ENCODE data around the gene MYH9.

The MYH9 gene

GRCh38 chr22:36306227-36306626 lies 81.5 kb downstream of the MYH9 start:
- no peaks in the 10 kb centered on the region for H3K27me3 ChIP-seq (ENCODE audit: insufficient read depth, low read length)
- H3K9ac ChIP-seq (ENCODE audit: low read depth, low read length), result no peak overlapping the region
- H3K9me3 ChIP-seq (ENCODE audit: insufficient read depth, low read depth, low read length), result no peaks in the 10 kb centered on the region
- H3K4me3 ChIP-seq (ENCODE audit: low read length), result no peak overlapping the region
- H3K27ac ChIP-seq (ENCODE audit: low read length), result no peak overlapping the region
- no peaks in the 10 kb centered on the region for H3K4me1 ChIP-seq (ENCODE audit: insufficient read depth, low read length)
- peaks cover 95% of the 10 kb centered on the region for H3K36me3 ChIP-seq (ENCODE audit: insufficient read depth, low read depth, low read length)

- Histone ChIP-seq H3K4me3 (ENCODE audit: low read length) (no peak overlapping the region), H3K27me3 (ENCODE audit: insufficient read depth, low read length) (no peaks in the 10 kb centered on the region), H3K9ac (ENCODE audit: low read depth, low read length) (no peak overlapping the region), H3K36me3 (ENCODE audit: insufficient read depth, low read depth, low read length) (peaks cover 95% of the 10 kb centered on the region), H3K9me3 (ENCODE audit: insufficient read depth, low read depth, low read length) (no peaks in the 10 kb centered on the region), H3K4me1 (ENCODE audit: insufficient read depth, low read length) (no peaks in the 10 kb centered on the region), H3K27ac (ENCODE audit: low read length) (no peak overlapping the region)
Observed at GRCh38 chr22:36305813-36306212, 82.0 kb downstream of the MYH9 start.

DNA sequence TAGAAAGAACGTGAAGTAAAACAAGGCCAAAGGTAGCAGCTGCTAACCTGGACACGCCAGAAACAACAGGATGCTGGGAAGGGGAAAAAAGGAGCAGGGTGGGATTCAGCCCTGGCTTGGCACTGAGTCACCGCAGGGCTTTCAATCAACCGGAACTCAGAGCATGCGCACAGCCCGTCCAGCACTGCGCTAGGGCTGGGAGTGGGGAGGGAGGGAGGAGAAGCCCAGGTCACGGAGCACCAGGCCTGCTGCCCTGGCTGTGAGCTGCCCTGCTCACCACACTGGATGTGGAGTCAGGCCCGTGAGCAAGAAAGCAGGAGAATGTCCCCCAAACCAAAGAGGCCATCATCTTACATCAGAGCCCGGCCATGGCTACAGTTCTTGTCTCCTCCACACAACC lies 83.3 kb downstream of the MYH9 start:
- H3K27ac ChIP-seq (ENCODE audit: low read length), result no peak overlapping the region
- H3K4me3 ChIP-seq (ENCODE audit: low read length), result no peak overlapping the region
- no peaks in the 10 kb centered on the region for H3K9me3 ChIP-seq (ENCODE audit: insufficient read depth, low read depth, low read length)
- H3K4me1 ChIP-seq (ENCODE audit: insufficient read depth, low read length), result no peaks in the 10 kb centered on the region
- H3K9ac ChIP-seq (ENCODE audit: low read depth, low read length), result no peak overlapping the region
- H3K36me3 ChIP-seq (ENCODE audit: insufficient read depth, low read depth, low read length), result peaks cover 98% of the 10 kb centered on the region
- H3K27me3 ChIP-seq (ENCODE audit: insufficient read depth, low read length), result no peaks in the 10 kb centered on the region

DNA sequence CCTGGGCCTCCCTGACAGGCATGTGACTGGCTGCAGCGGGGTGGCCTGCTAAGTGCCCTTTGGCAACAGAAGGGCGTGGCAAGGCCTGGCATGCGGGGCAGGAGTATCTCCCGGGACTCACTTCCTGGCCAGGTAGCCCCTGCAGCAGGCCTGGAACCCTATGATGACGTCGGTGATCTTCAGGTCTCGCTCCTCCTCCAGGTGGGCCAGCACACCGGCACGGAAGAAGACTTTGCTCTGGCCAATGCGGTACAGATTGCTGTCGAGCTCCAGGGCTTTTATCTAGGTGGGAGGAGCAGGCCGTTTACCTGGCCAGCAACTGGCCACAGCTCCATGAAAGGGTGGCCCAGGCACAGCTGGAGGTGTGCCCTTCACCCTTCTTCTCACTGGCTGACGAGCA lies 83.9 kb downstream of the MYH9 start:
- no peaks in the 10 kb centered on the region for H3K9me3 ChIP-seq (ENCODE audit: insufficient read depth, low read depth, low read length)
- H3K27ac ChIP-seq (ENCODE audit: low read length), result no peak overlapping the region
- peaks cover 98% of the 10 kb centered on the region for H3K36me3 ChIP-seq (ENCODE audit: insufficient read depth, low read depth, low read length)
- H3K4me1 ChIP-seq (ENCODE audit: insufficient read depth, low read length), result no peaks in the 10 kb centered on the region
- no peaks in the 10 kb centered on the region for H3K27me3 ChIP-seq (ENCODE audit: insufficient read depth, low read length)
- H3K9ac ChIP-seq (ENCODE audit: low read depth, low read length), result no peak overlapping the region
- no peak overlapping the region for H3K4me3 ChIP-seq (ENCODE audit: low read length)

- Histone ChIP-seq H3K4me3 (ENCODE audit: low read length) (no peak overlapping the region), H3K27me3 (ENCODE audit: insufficient read depth, low read length) (no peaks in the 10 kb centered on the region), H3K9me3 (ENCODE audit: insufficient read depth, low read depth, low read length) (no peaks in the 10 kb centered on the region), H3K9ac (ENCODE audit: low read depth, low read length) (no peak overlapping the region), H3K4me1 (ENCODE audit: insufficient read depth, low read length) (no peaks in the 10 kb centered on the region), H3K36me3 (ENCODE audit: insufficient read depth, low read depth, low read length) (peaks cover 98% of the 10 kb centered on the region), H3K27ac (ENCODE audit: low read length) (no peak overlapping the region)
Observed at GRCh38 chr22:36303115-36303467, 84.7 kb downstream of the MYH9 start.

GRCh38 chr22:36302439-36303114 lies 85.2 kb downstream of the MYH9 start:
- H3K9me3 ChIP-seq (ENCODE audit: insufficient read depth, low read depth, low read length), result no peaks in the 10 kb centered on the region
- peaks cover 99% of the 10 kb centered on the region for H3K36me3 ChIP-seq (ENCODE audit: insufficient read depth, low read depth, low read length)
- H3K27me3 ChIP-seq (ENCODE audit: insufficient read depth, low read length), result no peaks in the 10 kb centered on the region
- no peaks in the 10 kb centered on the region for H3K4me1 ChIP-seq (ENCODE audit: insufficient read depth, low read length)
- no peak overlapping the region for H3K4me3 ChIP-seq (ENCODE audit: low read length)
- no peak overlapping the region for H3K9ac ChIP-seq (ENCODE audit: low read depth, low read length)
- no peak overlapping the region for H3K27ac ChIP-seq (ENCODE audit: low read length)

DNA sequence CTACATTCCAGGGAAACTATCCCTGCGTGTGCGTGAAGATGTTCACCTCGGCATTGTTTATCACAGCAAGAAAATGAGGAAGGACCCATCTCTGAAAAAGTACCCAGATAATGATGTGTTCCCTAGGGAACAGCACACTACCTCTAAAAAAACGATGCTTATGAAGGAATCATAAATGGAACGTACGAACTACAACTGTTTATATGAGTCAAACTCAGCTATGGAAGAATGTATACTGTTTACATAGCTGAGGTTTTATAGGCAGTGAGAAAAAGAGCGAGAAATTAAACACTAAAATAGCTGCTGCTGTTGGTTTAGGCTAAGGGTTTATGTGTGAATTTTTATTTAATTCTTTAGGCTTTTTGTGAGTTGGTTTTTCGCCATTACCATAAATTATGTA lies 85.9 kb downstream of the MYH9 start:
- H3K4me3 ChIP-seq (ENCODE audit: low read length), result no peak overlapping the region
- H3K27ac ChIP-seq (ENCODE audit: low read length), result no peak overlapping the region
- no peaks in the 10 kb centered on the region for H3K9me3 ChIP-seq (ENCODE audit: insufficient read depth, low read depth, low read length)
- H3K36me3 ChIP-seq (ENCODE audit: insufficient read depth, low read depth, low read length), result peaks cover 99% of the 10 kb centered on the region
- H3K9ac ChIP-seq (ENCODE audit: low read depth, low read length), result no peak overlapping the region
- H3K27me3 ChIP-seq (ENCODE audit: insufficient read depth, low read length), result no peaks in the 10 kb centered on the region
- no peaks in the 10 kb centered on the region for H3K4me1 ChIP-seq (ENCODE audit: insufficient read depth, low read length)

- Histone ChIP-seq H3K9ac (ENCODE audit: low read depth, low read length) (no peak overlapping the region), H3K4me3 (ENCODE audit: low read length) (no peak overlapping the region), H3K9me3 (ENCODE audit: insufficient read depth, low read depth, low read length) (no peaks in the 10 kb centered on the region), H3K27me3 (ENCODE audit: insufficient read depth, low read length) (no peaks in the 10 kb centered on the region), H3K27ac (ENCODE audit: low read length) (no peak overlapping the region), H3K4me1 (ENCODE audit: insufficient read depth, low read length) (no peaks in the 10 kb centered on the region), H3K36me3 (ENCODE audit: insufficient read depth, low read depth, low read length) (peaks cover 99% of the 10 kb centered on the region)
Observed at GRCh38 chr22:36301384-36301828, 86.4 kb downstream of the MYH9 start.

DNA sequence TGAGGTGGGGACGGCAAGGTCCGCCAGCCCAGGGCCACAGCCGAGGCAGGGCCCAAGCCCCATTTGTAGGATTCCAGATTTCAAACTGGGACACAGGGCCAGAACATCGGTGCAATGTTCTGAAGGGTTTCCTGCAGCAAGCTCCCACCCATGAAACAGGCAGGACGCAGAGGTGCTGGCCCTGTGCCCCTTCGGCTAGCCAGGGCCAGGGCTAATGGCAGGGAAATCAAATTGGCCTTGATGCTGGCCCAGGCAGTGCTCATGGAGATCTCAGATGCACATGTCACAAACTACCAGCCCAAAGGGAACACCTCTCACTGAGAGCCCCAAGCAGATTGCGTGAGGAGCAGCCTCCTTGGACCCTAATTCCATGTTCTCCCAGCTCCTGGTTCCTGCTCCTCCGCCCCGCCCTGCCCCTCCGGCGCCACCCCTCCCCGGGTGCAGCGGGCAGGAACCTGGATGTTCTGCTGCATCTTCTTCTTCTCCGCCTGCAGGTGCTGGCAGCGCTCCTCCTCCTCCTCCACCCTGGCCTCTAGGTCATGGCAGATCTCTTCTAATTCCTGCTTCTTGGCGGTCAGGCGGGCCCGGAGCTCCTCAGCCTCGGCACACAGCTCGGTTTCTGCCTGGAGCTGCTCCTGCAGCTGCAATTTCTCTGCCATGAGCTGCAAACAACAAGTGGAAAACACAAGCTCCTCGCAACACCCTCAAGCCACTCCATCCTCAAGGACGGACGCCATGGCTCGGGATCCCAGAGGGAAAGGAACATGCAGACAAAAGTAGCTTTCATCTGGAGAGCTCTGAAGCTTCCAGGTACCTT lies 87.2 kb downstream of the MYH9 start:
- no peaks in the 10 kb centered on the region for H3K4me1 ChIP-seq (ENCODE audit: insufficient read depth, low read length)
- no peak overlapping the region for H3K4me3 ChIP-seq (ENCODE audit: low read length)
- peaks cover 99% of the 10 kb centered on the region for H3K36me3 ChIP-seq (ENCODE audit: insufficient read depth, low read depth, low read length)
- no peak overlapping the region for H3K27ac ChIP-seq (ENCODE audit: low read length)
- no peak overlapping the region for H3K9ac ChIP-seq (ENCODE audit: low read depth, low read length)
- H3K27me3 ChIP-seq (ENCODE audit: insufficient read depth, low read length), result no peaks in the 10 kb centered on the region
- no peaks in the 10 kb centered on the region for H3K9me3 ChIP-seq (ENCODE audit: insufficient read depth, low read depth, low read length)

- H3K27ac ChIP-seq (ENCODE audit: low read length), result no peak overlapping the region
- no peaks in the 10 kb centered on the region for H3K9me3 ChIP-seq (ENCODE audit: insufficient read depth, low read depth, low read length)
- no peak overlapping the region for H3K4me3 ChIP-seq (ENCODE audit: low read length)
- H3K27me3 ChIP-seq (ENCODE audit: insufficient read depth, low read length), result no peaks in the 10 kb centered on the region
- no peak overlapping the region for H3K9ac ChIP-seq (ENCODE audit: low read depth, low read length)
- no peaks in the 10 kb centered on the region for H3K4me1 ChIP-seq (ENCODE audit: insufficient read depth, low read length)
- peaks cover 99% of the 10 kb centered on the region for H3K36me3 ChIP-seq (ENCODE audit: insufficient read depth, low read depth, low read length)
Observed at GRCh38 chr22:36299911-36300310, 87.9 kb downstream of the MYH9 start.

- Histone ChIP-seq H3K27ac (ENCODE audit: low read length) (no peak overlapping the region), H3K9me3 (ENCODE audit: insufficient read depth, low read depth, low read length) (no peaks in the 10 kb centered on the region), H3K4me3 (ENCODE audit: low read length) (no peak overlapping the region), H3K9ac (ENCODE audit: low read depth, low read length) (no peak overlapping the region), H3K36me3 (ENCODE audit: insufficient read depth, low read depth, low read length) (peaks cover 99% of the 10 kb centered on the region), H3K27me3 (ENCODE audit: insufficient read depth, low read length) (no peaks in the 10 kb centered on the region), H3K4me1 (ENCODE audit: insufficient read depth, low read length) (no peaks in the 10 kb centered on the region)
Observed at GRCh38 chr22:36299295-36299694, 88.5 kb downstream of the MYH9 start.

DNA sequence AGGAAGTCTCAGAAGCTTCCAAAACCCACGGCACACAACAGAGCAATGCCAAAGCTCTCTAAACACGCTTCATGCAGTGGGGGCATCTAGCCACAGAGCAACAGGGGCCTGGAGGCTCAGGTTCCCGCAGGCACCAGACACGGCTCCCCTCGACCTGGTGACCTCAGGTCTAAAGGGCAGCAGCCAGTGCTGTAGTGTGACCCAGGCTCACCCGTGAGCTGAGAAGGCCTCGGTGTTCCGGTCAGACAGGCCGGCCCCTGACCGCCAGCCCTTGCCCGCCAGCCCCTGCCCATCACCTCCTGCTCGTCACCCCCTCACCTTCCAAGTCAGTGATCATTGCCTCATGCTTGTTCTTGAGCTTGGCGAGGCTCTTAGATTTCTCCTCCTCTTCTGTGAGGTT lies 89.2 kb downstream of the MYH9 start:
- Histone ChIP-seq H3K27ac (ENCODE audit: low read length) (no peak overlapping the region), H3K4me1 (ENCODE audit: insufficient read depth, low read length) (no peaks in the 10 kb centered on the region), H3K27me3 (ENCODE audit: insufficient read depth, low read length) (no peaks in the 10 kb centered on the region), H3K4me3 (ENCODE audit: low read length) (no peak overlapping the region), H3K9me3 (ENCODE audit: insufficient read depth, low read depth, low read length) (no peaks in the 10 kb centered on the region), H3K36me3 (ENCODE audit: insufficient read depth, low read depth, low read length) (peaks cover 99% of the 10 kb centered on the region), H3K9ac (ENCODE audit: low read depth, low read length) (no peak overlapping the region)
